GM21526 (cell line): Measurements from ENCODE around the gene ANO2.

ENCODE experiments used
- ATAC-seq: cut with Tn5 transposase; IDR thresholded peaks from one replicate; pipeline ENCODE4 v1.9.1; 2021; ENCODE audit warnings: moderate library complexity; ENCODE audit not compliant: unreplicated experiment, low FRiP score

ANO2 gene

GRCh38 chr12:5739917-5740316 lies 205.1 kb downstream of the ANO2 start:
- ATAC-seq, result no peak

- no peak for ATAC-seq
Observed at GRCh38 chr12:5737778-5738177, 207.3 kb downstream of the ANO2 start.

DNA sequence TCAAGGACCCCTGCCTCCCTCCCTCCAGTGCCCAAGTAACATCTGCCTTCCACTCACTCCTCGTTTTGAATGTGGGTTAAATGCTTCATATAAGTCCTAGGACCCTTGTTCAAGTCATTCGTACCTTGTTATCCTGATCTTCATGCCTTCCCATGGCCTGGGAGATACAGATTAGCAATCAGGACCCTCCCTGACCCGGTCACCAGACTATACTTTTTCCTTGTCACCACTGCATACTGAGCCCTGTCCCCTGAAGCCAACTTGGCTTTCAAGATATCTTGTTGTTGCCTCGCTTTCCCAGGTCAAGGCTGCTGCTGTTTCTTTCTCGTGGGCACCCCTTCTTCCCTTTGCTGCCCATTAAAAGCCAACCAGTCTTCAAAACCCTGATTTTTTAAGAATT lies 208.5 kb downstream of the ANO2 start:
- no peak for ATAC-seq

GRCh38 chr12:5736016-5736415 lies 209.0 kb downstream of the ANO2 start:
- no peak for ATAC-seq

DNA sequence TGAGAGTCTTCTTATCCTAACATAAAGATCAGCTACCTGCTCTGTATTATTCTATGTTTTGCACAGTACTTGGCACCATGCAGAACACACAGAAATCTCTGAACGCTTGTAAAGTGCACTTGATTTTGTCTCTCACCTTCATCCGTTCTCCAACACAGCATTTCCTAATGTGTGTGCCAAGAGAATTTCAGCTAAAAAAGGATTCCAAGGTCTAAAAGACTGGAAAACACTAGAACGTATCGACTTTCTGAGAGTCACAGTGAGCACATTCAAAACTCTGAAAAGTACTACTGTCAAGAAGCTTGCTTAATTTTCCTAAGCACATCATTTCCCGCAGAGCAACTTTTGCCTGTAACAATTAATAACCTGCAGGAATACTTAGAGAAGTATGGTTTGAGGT lies 211.1 kb downstream of the ANO2 start:
- ATAC-seq, result no peak

DNA sequence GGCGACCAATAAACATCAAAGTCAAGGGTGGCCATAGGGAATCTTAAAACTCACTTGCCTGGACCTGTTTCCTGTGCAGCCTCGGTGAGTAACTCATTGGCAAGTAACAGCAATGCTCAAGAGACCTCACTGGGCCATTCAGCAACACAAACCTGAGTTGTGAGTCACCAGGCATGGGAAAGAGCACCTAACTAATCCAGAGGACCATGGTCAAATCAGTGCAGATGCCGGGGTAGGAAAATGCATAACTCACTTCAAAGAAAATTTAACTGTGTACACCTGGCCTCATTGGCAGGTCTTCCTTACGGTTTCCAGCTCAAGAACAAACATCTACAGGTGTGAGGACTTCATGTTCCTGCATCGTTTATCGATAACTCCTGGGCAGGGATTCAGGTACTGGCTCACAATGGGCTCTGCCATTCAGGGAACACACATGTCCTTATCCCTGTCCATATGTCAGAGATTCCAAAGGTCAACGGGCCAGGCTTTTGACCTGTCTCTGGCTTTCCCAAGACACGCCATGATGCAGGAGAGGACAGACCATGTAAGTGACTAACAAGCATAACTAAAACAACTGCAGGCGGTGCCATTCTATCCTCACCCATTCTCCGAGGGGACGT lies 211.8 kb downstream of the ANO2 start:
- ATAC-seq, result no peak

GRCh38 chr12:5730962-5731361 lies 214.1 kb downstream of the ANO2 start:
- ATAC-seq, result no peak

DNA sequence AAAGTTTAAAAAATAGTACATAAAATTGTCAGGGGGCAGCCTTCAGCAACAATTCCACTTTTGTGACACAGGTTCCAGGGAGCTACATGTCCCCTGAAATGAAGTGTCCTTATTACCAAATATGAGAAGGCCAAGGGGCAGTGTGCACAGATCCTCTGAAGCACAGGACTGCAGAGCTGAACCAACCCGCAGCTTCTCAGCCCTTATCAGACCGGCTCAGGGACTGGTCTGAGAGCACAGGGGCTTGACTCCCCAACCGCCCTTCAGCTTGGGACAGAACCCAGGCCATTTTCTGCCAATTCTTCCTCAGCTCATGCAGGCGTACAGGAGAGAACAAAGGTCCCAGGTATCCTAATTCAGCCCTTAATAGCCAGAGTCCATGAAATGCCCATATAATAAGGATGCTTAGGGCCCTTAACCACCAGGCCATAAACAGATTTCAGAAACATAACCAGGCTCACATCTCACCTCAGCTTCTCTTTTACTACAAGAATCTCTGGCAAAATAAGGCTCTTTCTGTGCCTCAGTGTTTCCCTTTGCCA lies 221.3 kb downstream of the ANO2 start:
- no peak for ATAC-seq

DNA sequence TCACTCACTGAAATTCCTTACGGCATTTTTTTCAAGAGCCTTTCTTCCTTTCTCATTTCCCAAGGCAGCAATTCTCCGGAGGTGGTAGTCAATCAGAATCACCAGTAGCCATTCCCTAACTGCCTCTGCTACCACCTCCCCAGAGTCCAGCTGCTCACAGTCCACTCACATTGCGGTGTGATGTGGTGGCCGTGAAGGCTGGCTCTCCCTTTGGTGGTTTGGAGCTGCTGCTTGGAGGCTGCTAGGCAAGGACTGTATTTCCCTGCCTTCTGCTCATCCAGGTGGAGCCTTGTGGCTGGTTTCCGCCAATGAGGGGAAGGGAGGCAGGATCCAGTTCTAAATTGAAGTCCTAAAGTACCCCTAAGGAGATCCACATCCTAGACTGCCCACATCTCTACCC lies 222.0 kb downstream of the ANO2 start:
- no peak for ATAC-seq

DNA sequence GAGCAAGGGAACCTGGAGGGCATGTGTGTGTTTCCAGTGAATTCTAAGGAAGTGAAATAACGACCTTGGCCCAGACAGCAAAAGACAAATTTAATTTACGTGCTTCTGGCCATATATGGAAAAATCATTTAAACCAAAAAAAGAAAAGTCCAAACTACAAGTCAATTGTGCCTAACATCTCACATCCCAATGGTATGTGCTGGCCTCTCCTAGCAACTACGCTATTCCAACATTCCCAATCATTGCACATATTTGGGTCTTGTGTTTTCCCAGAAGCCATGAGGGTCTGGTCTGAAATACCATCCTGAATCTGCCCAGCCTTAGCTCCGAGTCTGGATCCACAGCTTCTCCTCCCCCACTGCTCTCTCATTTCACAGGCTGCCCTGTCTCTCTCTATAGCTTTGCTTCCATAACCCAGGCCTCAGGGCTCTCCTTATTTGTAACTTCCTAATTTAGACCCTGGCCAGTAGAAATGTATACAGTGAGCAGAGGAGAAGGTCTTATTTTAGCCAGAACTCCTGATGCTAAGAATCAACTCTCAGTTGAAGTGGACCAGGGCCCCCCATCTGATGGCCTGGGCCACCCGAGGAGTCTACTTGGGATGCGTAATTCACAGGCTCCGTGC lies 224.6 kb downstream of the ANO2 start:
- no peak for ATAC-seq

DNA sequence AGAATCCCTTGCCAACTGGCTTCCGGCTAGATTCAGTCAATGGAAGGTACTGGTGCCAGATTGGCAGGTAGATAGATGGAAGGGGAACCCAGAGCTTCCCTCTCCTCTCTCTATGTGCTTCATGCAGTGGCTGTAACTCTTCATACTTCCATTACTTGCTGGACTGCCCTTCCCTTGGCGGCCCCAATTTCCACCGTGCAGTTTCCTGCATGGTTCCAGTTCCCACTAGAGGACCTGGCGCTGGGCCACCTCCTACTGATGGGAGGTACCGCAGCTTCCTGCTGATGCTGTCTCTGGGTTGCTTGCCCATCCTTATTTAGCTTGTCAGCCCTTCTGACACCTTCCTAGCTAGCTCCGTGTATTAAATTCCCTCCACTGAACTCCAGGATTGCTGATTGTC lies 226.4 kb downstream of the ANO2 start:
- ATAC-seq, result no peak

GRCh38 chr12:5718073-5718472 lies 227.0 kb downstream of the ANO2 start:
- ATAC-seq, result no peak

GRCh38 chr12:5716976-5717375 lies 228.1 kb downstream of the ANO2 start:
- no peak for ATAC-seq

- no peak for ATAC-seq
Observed at GRCh38 chr12:5716201-5716600, 228.9 kb downstream of the ANO2 start.

GRCh38 chr12:5715021-5715420 lies 230.0 kb downstream of the ANO2 start:
- no peak for ATAC-seq

- no peak for ATAC-seq
Observed at GRCh38 chr12:5713599-5714081, 231.4 kb downstream of the ANO2 start.

GRCh38 chr12:5710260-5710878 lies 234.7 kb downstream of the ANO2 start:
- no peak for ATAC-seq

DNA sequence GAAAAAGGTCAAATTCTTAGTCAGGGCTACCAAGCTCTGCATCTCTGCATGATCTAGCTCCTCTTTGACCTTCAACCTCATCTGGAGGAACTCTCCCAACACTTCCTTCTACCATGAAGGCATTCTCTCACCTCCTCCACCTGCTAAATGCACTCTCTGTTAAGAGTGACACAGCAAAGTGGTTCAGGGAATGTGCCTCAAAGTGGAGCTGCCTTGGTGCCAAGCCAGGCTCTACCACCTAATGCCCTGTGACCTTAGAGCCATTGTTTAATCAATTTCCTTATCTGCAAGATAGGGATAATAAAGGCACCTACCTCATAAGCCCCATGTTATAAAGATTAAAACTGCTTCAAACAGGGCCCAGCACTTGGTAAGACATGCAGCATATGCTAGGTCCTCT lies 236.7 kb downstream of the ANO2 start:
- ATAC-seq, result no peak

GRCh38 chr12:5706247-5706646 lies 238.8 kb downstream of the ANO2 start:
- ATAC-seq, result no peak

DNA sequence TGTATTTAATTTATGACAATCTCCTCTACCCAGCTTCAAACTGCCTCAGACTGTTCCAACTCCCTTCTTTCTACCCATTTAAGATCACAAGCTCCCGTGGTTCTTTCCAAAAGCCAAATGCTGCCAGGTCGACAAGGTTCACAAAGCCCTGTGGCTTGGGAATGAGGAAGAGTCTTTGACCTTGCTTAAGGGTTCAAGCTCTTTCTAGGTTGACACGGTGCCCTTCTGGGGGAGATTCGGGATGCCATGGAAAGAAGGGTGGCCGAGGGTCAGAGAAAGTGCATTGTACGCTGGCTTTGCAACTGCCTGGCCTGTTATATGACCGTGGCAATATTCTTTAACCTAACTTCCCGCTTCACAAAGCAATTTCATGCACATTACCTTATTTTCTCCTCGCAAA lies 239.3 kb downstream of the ANO2 start:
- no peak for ATAC-seq

DNA sequence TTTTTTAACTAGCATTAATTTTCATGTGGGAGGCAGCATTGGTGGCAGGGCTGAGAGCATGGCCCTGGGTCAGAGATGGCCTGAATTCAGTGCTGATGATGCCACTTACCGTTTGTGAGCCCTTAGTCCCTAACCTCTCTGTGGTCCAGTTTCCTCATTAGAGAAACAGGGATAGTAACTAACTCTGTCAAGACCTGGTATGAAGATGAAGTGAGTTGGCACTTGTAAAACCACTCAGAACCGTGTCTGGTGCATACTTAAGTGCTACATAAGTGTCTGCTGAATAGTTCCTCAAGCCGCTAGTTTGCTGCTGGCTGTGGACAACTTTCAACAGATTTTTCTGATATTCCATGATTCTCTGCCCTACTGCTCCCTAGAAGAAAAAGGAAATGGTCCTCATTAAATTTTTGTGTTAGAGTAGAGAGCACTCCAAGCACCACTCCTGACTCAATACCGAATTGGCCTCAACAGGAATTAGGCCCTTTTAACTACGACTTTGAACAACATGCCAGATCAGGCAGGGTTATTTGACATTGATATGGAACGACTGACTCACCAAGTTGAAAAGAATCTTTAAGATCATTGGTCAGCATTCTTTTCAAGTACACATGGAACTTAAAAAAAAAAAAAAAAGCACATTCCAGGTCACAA lies 250.2 kb downstream of the ANO2 start:
- no peak for ATAC-seq
